Mucosa of descending colon (tissue), 3 donors: ENCODE measurements around the gene SLC9A9. TPM values are rescaled to one million over a fixed set of nuclear protein-coding genes. Genes with fewer than 3 reads are reported as not detected.

ENCODE experiments used
- ATAC-seq: fragments of 200-7000 bp; cut with Tn5 transposase; one replicate; pipeline ENCODE4 v1.9.1; 2020; ENCODE audit warnings: mild to moderate bottlenecking, moderate library complexity
- DNase-seq, 3 donors: peaks; one replicate each; pipeline ENCODE4 v3.0.0-alpha.2; 2020
- H3K36me3 ChIP-seq: fragments of 200-600 bp; one replicate; pipeline ENCODE4 v1.8.0; 2021; ENCODE audit warnings: low read depth, mild to moderate bottlenecking
- H3K4me1 ChIP-seq: fragments of 200-600 bp; one replicate; pipeline ENCODE4 v1.8.0; 2021; ENCODE audit warnings: low read depth, mild to moderate bottlenecking
- H3K4me3 ChIP-seq: fragments of 200-600 bp; one replicate; pipeline ENCODE4 v1.8.0; 2021; ENCODE audit warnings: mild to moderate bottlenecking
- H3K9me3 ChIP-seq: fragments of 200-600 bp; one replicate; pipeline ENCODE4 v1.8.0; 2021; ENCODE audit warnings: mild to moderate bottlenecking
- CTCF ChIP-seq: fragments of 200-600 bp; IDR thresholded peaks from one replicate; pipeline ENCODE4 v1.8.0; 2022; ENCODE audit warnings: antibody characterized with exemption, mild to moderate bottlenecking
- intact Hi-C, 2 donors: fragments of 100-400 bp; cut with DNase I in 1 of 2; cut with micrococcal nuclease in 1 of 2; formaldehyde crosslinking; loops; one replicate each; pipeline versions ENCODE4 v1.11.0 to v1.11.1; 2022; cut with DNase I, micrococcal nuclease
- total RNA-seq, 3 donors: library from RNA; stranded (reverse); fragmentation: NEBNext Ultra II Directional in 2 of 3; extraction: Animal tissue kit (Norgen Biotek cat#: 25700) in 2 of 3; gene quantifications; one replicate each; pipeline versions ENCODE4 v1.2.1 to v1.2.4, GENCODE V29; 2021 to 2023
- donor health status: DM: no; HTN: no; CAD: no; lungs with moderate emphysema.
- donor health status: DM: no; HTN: no; CAD: no.
- donor health status: DM: no; HTN: yes; CAD: no.

The SLC9A9 gene
- total RNA-seq, 3 donors from 2014 or later = 3.2 to 18.2 (median 6.8) TPM

- H3K4me1 ChIP-seq = no peaks in the 10 kb centered on the region
- H3K36me3 ChIP-seq = no peaks in the 10 kb centered on the region
- H3K9me3 ChIP-seq = no peaks in the 10 kb centered on the region
- no peak for DNase-seq
- TF ChIP-seq CTCF = no peak
- no peak overlapping the region for H3K4me3 ChIP-seq
- ATAC-seq = no peak
- intact Hi-C loops = no loop called here
These were observed 282.3 kb downstream of the SLC9A9 start for GRCh38 chr3:143565951-143566350.

- no peak for ATAC-seq
- no peak overlapping the region for H3K4me3 ChIP-seq
These were observed 284.5 kb downstream of the SLC9A9 start for GRCh38 chr3:143563786-143564185.

GRCh38 chr3:143562789-143563188, 285.5 kb downstream of the SLC9A9 start:
- TF ChIP-seq CTCF = no peak
- intact Hi-C loops = no loop called here
- Histone ChIP-seq H3K9me3 (peaks cover 13% of the 10 kb centered on the region), H3K4me3 (no peak overlapping the region), H3K4me1 (no peaks in the 10 kb centered on the region), H3K36me3 (no peaks in the 10 kb centered on the region)
- DNase-seq (no peak), ATAC-seq (no peak)

More at GRCh38 chr3:143563786-143564185, 284.5 kb downstream of the SLC9A9 start:
- Histone ChIP-seq H3K4me1 (no peaks in the 10 kb centered on the region), H3K9me3 (peaks cover 3% of the 10 kb centered on the region), H3K36me3 (no peaks in the 10 kb centered on the region)
- no peak for DNase-seq
- TF ChIP-seq CTCF = no peak
- intact Hi-C loops = no loop called here

DNA sequence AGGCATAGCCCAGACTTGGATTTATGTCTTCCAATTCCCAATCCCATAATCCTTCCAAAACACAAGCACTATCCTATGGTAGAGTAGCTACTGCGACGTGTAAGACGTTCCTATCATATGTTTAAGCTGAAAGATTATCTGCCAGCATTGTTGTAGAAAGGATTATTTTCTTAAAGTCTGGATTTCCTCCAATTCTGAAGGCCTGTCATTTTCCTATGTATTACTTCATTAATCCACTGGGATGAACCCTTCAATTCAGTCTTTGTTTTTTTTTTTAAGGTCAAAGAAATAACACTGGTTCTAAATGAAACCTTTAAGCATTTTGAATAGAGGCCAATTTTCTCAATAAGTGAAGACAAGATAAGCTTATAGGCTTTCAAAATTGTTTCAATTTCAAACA, 289.0 kb downstream of the SLC9A9 start:
- Histone ChIP-seq H3K9me3 (peaks cover 16% of the 10 kb centered on the region), H3K4me1 (no peaks in the 10 kb centered on the region), H3K4me3 (no peak overlapping the region), H3K36me3 (no peaks in the 10 kb centered on the region)
- no peak for TF ChIP-seq CTCF
- intact Hi-C loops = no loop called here
- ATAC-seq (no peak), DNase-seq (no peak)

DNA sequence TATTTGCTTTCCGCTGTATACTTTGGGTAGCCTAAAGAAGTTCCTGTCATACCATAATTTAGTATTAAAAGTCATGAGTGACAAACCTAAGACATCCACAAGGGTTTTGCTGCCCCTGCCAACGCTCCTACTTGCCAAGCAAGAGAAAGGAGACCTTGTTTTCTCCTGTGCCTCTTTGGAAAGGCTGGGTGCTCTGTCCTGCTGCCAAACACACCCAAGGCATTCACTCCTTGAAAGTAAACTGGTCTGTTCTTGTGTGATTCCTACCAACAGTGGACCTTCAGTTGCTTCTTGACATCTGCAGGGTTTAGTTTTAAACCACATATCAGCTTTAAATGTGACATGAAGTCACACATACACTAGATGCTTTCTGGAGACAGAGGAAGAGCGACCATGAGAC, 295.4 kb downstream of the SLC9A9 start:
- H3K9me3 ChIP-seq = peaks cover 4% of the 10 kb centered on the region
- H3K4me3 ChIP-seq = no peak overlapping the region
- no peak for DNase-seq
- intact Hi-C loops = no loop called here
- TF ChIP-seq CTCF = no peak
- H3K36me3 ChIP-seq = no peaks in the 10 kb centered on the region
- ATAC-seq = peak; percentile 32
- H3K4me1 ChIP-seq = no peaks in the 10 kb centered on the region

DNA sequence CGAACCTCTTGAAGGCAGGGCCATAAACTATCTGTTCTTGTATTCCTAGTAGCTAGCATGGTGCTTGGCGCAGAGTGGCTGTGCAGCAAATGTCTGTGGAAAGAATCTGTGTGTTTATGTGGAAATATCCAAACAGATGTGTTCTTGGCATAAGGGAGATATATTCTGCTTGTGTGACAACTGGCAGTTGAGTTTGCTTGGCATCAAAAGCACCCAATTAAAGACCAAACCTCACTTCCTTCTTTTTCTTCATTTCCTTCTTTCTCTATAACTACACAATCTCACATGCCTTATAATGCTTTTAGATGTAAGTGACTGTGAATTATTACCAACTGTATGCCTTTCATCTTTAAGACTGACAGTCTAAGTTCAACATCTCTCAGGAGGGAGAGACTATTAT, 296.5 kb downstream of the SLC9A9 start:
- no peak for DNase-seq
- Histone ChIP-seq H3K36me3 (no peaks in the 10 kb centered on the region), H3K4me3 (no peak overlapping the region), H3K9me3 (no peaks in the 10 kb centered on the region), H3K4me1 (no peaks in the 10 kb centered on the region)
- TF ChIP-seq CTCF = no peak
- intact Hi-C loops = no loop called here
- no peak for ATAC-seq
